WTC11 (cell line): ENCODE results near the gene ABLIM2. TPM values are rescaled to one million over a fixed set of nuclear protein-coding genes. Genes with fewer than 3 reads are reported as not detected.

ENCODE experiments used
- ATAC-seq: fragments of 200-7000 bp; cut with Tn5 transposase; 2 replicates; pipeline ENCODE4 v1.10.0; 2021; ENCODE audit warnings: mild to moderate bottlenecking, moderate library complexity
- CTCF ChIA-PET: fragments of 300-600 bp; sonication (Branson Sonifier 250); formaldehyde crosslinking; loops from one replicate; lab custom pipeline; 2021; ENCODE audit warnings: antibody characterized with exemption; lab: Charles Lee
- POLR2A ChIA-PET: fragments of 350-600 bp; sonication (Branson Sonifier 250); formaldehyde crosslinking; loops from one replicate; lab custom pipeline; 2021; ENCODE audit warnings: antibody characterized with exemption; lab: Charles Lee
- DNase-seq: peaks from one replicate; pipeline ENCODE4 v3.0.0; 2021; ENCODE audit warnings: low spot score
- H3K27ac Mint-ChIP-seq: 2 replicates; pipeline ENCODE4 v1.8.0; 2021; ENCODE audit warnings: mixed read lengths
- H3K27me3 Mint-ChIP-seq: 2 replicates; pipeline ENCODE4 v1.8.0; 2021; ENCODE audit warnings: low read depth, mild to moderate bottlenecking, moderate library complexity, mixed read lengths
- H3K36me3 Mint-ChIP-seq: 2 replicates; pipeline ENCODE4 v1.8.0; 2021; ENCODE audit warnings: mixed read lengths
- H3K4me1 Mint-ChIP-seq: 2 replicates; pipeline ENCODE4 v1.8.0; 2022; ENCODE audit warnings: mixed read lengths
- H3K4me3 Mint-ChIP-seq: 2 replicates; pipeline ENCODE4 v1.8.0; 2021; ENCODE audit warnings: mild to moderate bottlenecking, moderate library complexity, mixed read lengths
- H3K9me3 Mint-ChIP-seq: 2 replicates; pipeline ENCODE4 v1.8.0; 2021; ENCODE audit warnings: mixed read lengths
- ATF1 ChIP-seq: sonication (generic); formaldehyde crosslinking; IDR thresholded peaks from 2 replicates; pipeline ENCODE4 v1.8.1; 2023; ENCODE audit warnings: mild to moderate bottlenecking, moderate library complexity, missing genetic modification reagents
- ESRRA ChIP-seq: sonication (generic); formaldehyde crosslinking; IDR thresholded peaks from 2 replicates; pipeline ENCODE4 v1.8.1; 2022; ENCODE audit warnings: mild to moderate bottlenecking, missing genetic modification reagents, borderline replicate concordance
- GRHL2 ChIP-seq: fragments of 250-450 bp; sonication (Bioruptor Pico); IDR thresholded peaks from 2 replicates; pipeline ENCODE4 v1.8.0; 2022; ENCODE audit warnings: mild to moderate bottlenecking, moderate library complexity; ENCODE audit not compliant: insufficient replicate concordance, severe bottlenecking
- JAZF1 ChIP-seq: fragments of 250-450 bp; sonication (Bioruptor Pico); IDR thresholded peaks from 2 replicates; pipeline ENCODE4 v1.9.0; 2021; ENCODE audit warnings: moderate library complexity, mild to moderate bottlenecking, inconsistent platforms
- MYBL2 ChIP-seq: sonication (generic); formaldehyde crosslinking; IDR thresholded peaks from 2 replicates; pipeline ENCODE4 v1.8.1; 2023; ENCODE audit warnings: mild to moderate bottlenecking, moderate library complexity, missing genetic modification reagents
- NFATC4 ChIP-seq: fragments of 250-450 bp; sonication (Bioruptor Pico); IDR thresholded peaks from 2 replicates; pipeline ENCODE4 v1.9.0; 2021; ENCODE audit warnings: mild to moderate bottlenecking
- NFE2L1 ChIP-seq: sonication (generic); formaldehyde crosslinking; IDR thresholded peaks from 2 replicates; pipeline ENCODE4 v1.8.1; 2023; ENCODE audit warnings: missing genetic modification reagents
- TEAD4 ChIP-seq: sonication (generic); formaldehyde crosslinking; IDR thresholded peaks from 2 replicates; pipeline ENCODE4 v1.8.0; 2022; ENCODE audit warnings: mild to moderate bottlenecking, missing genetic modification reagents
- ZNF138 ChIP-seq: sonication (generic); formaldehyde crosslinking; conservative IDR thresholded peaks from 2 replicates; pipeline ENCODE4 v1.8.1; 2022; ENCODE audit warnings: mild to moderate bottlenecking, moderate library complexity, missing genetic modification reagents
- ZNF317 ChIP-seq: sonication (generic); formaldehyde crosslinking; IDR thresholded peaks from 2 replicates; pipeline ENCODE4 v1.8.1; 2023; ENCODE audit warnings: low read depth, mild to moderate bottlenecking, moderate library complexity, missing genetic modification reagents, borderline replicate concordance
- ZNF671 ChIP-seq: fragments of 250-450 bp; sonication (Bioruptor Pico); IDR thresholded peaks from 2 replicates; pipeline ENCODE4 v1.8.0; 2021; ENCODE audit warnings: mild to moderate bottlenecking
- total RNA-seq: library from RNA; stranded (reverse); gene quantifications from 3 replicates; pipeline ENCODE4 v1.2.3, GENCODE V29; 2021
- TF ChIP-seq, protein P1 (sequence below): sonication (generic); formaldehyde crosslinking; IDR thresholded peaks from 2 replicates; pipeline ENCODE4 v1.8.0; 2022; ENCODE audit warnings: missing genetic modification reagents
- TF ChIP-seq, protein P2 (sequence below): sonication (generic); formaldehyde crosslinking; IDR thresholded peaks from 2 replicates; pipeline ENCODE4 v1.8.0; 2022; ENCODE audit warnings: mild to moderate bottlenecking, missing genetic modification reagents
- TF ChIP-seq, protein P3 (sequence below): sonication (generic); formaldehyde crosslinking; IDR thresholded peaks from 2 replicates; pipeline ENCODE4 v1.8.1; 2023; ENCODE audit warnings: mild to moderate bottlenecking, moderate library complexity, missing genetic modification reagents
- TF ChIP-seq, protein P4 (sequence below): sonication (generic); formaldehyde crosslinking; IDR thresholded peaks from 2 replicates; pipeline ENCODE4 v1.8.1; 2022; ENCODE audit warnings: low read depth, missing genetic modification reagents, borderline replicate concordance
- TF ChIP-seq, protein P5 (sequence below): fragments of 250-450 bp; sonication (Bioruptor Pico); conservative IDR thresholded peaks from 2 replicates; pipeline ENCODE4 v1.9.0; 2021; ENCODE audit warnings: mild to moderate bottlenecking
- TF ChIP-seq, protein P6 (sequence below): sonication (generic); formaldehyde crosslinking; IDR thresholded peaks from 2 replicates; pipeline ENCODE4 v1.8.0; 2022; ENCODE audit warnings: mild to moderate bottlenecking, missing genetic modification reagents
- TF ChIP-seq, protein P7 (sequence below): sonication (generic); formaldehyde crosslinking; IDR thresholded peaks from 2 replicates; pipeline ENCODE4 v1.8.0; 2023; ENCODE audit warnings: missing genetic modification reagents
- TF ChIP-seq, protein P8 (sequence below): fragments of 250-450 bp; sonication (Bioruptor Pico); IDR thresholded peaks from 2 replicates; pipeline ENCODE4 v1.9.0; 2021; ENCODE audit warnings: mild to moderate bottlenecking, borderline replicate concordance

The ABLIM2 gene
- total RNA-seq, 1 experiment from 2014 or later = 2.6 TPM

DNA sequence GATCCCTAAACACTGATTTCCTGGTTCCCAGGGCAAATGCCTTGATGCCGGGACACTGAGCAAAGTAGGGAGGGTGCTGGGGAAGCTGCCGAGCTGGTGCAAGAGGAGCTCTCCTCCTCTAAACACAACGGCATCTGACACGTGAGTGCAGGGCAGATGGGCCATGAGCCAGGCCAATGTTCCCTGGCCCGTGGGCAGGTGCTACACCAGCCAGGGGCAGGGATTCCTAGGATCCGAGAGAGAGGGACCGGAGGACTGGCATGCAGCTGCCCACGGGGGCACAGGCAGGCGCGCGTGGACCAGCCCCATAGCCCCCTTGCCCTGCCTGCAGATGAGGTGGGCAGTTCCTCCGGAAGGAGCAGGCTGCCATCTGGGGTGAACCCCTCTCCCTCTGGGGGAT lies 152.1 kb downstream of the ABLIM2 start:
- Mint-ChIP-seq H3K4me1 (no peaks in the 10 kb centered on the region), H3K27ac (no peak overlapping the region), H3K4me3 (no peak overlapping the region), H3K36me3 (no peaks in the 10 kb centered on the region), H3K27me3 (no peaks in the 10 kb centered on the region), H3K9me3 (no peaks in the 10 kb centered on the region)
- no peak for ATAC-seq
- ChIA-PET POLR2A (no interaction called here), CTCF (interaction anchor here (1.1 kb wide), 2 partner anchors 10 to 245 kb away, joined by 3 to 5 read pairs; no protein-coding TSS in a partner anchor)
- DNase-seq = no peak
- TF ChIP-seq, protein P1, sequence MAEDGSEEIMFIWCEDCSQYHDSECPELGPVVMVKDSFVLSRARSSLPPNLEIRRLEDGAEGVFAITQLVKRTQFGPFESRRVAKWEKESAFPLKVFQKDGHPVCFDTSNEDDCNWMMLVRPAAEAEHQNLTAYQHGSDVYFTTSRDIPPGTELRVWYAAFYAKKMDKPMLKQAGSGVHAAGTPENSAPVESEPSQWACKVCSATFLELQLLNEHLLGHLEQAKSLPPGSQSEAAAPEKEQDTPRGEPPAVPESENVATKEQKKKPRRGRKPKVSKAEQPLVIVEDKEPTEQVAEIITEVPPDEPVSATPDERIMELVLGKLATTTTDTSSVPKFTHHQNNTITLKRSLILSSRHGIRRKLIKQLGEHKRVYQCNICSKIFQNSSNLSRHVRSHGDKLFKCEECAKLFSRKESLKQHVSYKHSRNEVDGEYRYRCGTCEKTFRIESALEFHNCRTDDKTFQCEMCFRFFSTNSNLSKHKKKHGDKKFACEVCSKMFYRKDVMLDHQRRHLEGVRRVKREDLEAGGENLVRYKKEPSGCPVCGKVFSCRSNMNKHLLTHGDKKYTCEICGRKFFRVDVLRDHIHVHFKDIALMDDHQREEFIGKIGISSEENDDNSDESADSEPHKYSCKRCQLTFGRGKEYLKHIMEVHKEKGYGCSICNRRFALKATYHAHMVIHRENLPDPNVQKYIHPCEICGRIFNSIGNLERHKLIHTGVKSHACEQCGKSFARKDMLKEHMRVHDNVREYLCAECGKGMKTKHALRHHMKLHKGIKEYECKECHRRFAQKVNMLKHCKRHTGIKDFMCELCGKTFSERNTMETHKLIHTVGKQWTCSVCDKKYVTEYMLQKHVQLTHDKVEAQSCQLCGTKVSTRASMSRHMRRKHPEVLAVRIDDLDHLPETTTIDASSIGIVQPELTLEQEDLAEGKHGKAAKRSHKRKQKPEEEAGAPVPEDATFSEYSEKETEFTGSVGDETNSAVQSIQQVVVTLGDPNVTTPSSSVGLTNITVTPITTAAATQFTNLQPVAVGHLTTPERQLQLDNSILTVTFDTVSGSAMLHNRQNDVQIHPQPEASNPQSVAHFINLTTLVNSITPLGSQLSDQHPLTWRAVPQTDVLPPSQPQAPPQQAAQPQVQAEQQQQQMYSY (CRISPR knock-in tag) = no peak
- TF ChIP-seq ZNF317 (no peak), NFATC4 (CRISPR knock-in tag) (no peak), ATF1 (no peak), ESRRA (CRISPR knock-in tag) (no peak), GRHL2 (no peak)

DNA sequence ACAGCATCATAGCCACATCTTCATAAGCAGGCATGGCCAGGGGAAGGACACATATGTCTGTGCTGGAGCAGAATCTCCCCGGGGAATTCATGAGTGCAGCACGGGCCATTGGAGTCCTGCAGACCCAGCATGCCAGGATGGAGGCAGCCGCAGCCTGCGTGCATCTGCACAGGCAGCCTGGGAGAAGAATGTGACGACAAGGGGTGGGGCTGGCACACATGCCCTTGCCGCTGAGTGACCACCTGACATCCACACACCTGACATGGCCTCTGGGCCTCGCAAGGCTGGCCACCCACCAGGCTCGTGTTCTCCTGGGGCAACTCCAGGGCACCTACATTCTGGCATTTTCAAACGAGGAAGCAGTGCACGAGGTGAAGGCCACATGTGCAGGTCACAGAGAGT lies 152.8 kb downstream of the ABLIM2 start:
- ChIA-PET POLR2A (no interaction called here), CTCF (no interaction called here)
- no peaks in the 10 kb centered on the region for H3K27me3 Mint-ChIP-seq
- H3K4me3 Mint-ChIP-seq = no peak overlapping the region
- no peaks in the 10 kb centered on the region for H3K9me3 Mint-ChIP-seq
- DNase-seq (no peak), ATAC-seq (no peak)
- no peak overlapping the region for H3K27ac Mint-ChIP-seq
- H3K36me3 Mint-ChIP-seq = no peaks in the 10 kb centered on the region
- no peaks in the 10 kb centered on the region for H3K4me1 Mint-ChIP-seq
- TF ChIP-seq JAZF1 (no peak), TEAD4 (CRISPR knock-in tag) (no peak), ZNF138 (CRISPR knock-in tag) (no peak), ZNF671 (CRISPR knock-in tag) (no peak), MYBL2 (CRISPR knock-in tag) (no peak), NFE2L1 (no peak)
- TF ChIP-seq, protein P2, sequence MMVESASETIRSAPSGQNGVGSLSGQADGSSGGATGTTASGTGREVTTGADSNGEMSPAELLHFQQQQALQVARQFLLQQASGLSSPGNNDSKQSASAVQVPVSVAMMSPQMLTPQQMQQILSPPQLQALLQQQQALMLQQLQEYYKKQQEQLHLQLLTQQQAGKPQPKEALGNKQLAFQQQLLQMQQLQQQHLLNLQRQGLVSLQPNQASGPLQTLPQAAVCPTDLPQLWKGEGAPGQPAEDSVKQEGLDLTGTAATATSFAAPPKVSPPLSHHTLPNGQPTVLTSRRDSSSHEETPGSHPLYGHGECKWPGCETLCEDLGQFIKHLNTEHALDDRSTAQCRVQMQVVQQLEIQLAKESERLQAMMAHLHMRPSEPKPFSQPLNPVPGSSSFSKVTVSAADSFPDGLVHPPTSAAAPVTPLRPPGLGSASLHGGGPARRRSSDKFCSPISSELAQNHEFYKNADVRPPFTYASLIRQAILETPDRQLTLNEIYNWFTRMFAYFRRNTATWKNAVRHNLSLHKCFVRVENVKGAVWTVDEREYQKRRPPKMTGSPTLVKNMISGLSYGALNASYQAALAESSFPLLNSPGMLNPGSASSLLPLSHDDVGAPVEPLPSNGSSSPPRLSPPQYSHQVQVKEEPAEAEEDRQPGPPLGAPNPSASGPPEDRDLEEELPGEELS (CRISPR knock-in tag) = no peak
- TF ChIP-seq, protein P3, sequence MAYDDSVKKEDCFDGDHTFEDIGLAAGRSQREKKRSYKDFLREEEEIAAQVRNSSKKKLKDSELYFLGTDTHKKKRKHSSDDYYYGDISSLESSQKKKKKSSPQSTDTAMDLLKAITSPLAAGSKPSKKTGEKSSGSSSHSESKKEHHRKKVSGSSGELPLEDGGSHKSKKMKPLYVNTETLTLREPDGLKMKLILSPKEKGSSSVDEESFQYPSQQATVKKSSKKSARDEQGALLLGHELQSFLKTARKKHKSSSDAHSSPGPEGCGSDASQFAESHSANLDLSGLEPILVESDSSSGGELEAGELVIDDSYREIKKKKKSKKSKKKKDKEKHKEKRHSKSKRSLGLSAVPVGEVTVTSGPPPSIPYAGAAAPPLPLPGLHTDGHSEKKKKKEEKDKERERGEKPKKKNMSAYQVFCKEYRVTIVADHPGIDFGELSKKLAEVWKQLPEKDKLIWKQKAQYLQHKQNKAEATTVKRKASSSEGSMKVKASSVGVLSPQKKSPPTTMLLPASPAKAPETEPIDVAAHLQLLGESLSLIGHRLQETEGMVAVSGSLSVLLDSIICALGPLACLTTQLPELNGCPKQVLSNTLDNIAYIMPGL (CRISPR knock-in tag) = no peak
- TF ChIP-seq, protein P4, sequence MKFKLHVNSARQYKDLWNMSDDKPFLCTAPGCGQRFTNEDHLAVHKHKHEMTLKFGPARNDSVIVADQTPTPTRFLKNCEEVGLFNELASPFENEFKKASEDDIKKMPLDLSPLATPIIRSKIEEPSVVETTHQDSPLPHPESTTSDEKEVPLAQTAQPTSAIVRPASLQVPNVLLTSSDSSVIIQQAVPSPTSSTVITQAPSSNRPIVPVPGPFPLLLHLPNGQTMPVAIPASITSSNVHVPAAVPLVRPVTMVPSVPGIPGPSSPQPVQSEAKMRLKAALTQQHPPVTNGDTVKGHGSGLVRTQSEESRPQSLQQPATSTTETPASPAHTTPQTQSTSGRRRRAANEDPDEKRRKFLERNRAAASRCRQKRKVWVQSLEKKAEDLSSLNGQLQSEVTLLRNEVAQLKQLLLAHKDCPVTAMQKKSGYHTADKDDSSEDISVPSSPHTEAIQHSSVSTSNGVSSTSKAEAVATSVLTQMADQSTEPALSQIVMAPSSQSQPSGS (CRISPR knock-in tag) = no peak
- TF ChIP-seq, protein P5, sequence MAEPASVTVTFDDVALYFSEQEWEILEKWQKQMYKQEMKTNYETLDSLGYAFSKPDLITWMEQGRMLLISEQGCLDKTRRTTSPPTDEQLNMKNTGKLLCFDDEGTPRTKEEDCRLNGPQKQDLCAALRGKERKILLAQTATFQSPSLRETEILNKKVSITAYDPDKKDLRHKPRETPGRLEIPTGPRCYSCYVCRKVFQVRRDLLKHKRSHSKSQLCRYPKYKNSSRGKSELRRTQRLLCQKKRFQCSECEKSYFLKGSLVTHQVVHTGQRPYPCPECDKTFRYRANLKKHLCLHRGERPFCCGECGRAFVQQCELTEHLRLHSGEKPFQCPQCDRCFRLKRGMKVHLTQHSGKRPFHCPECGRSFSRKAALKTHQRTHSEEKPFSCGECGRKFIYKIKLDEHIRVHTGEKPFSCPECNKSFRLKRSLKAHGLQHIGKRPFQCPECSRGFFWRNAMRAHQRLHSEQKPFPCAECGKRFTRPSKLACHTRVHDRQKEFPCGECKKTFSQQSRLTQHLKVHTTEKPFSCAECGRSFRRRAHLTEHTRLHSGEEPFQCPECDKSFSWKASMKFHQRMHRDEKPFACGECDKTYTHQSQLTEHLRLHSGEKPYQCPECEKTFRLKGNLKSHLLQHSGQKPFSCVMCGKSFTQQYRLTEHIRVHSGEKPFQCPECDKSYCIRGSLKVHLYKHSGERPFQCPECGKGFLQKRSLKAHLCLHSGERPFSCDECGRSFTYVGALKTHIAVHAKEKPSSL (CRISPR knock-in tag) = no peak
- TF ChIP-seq, protein P6, sequence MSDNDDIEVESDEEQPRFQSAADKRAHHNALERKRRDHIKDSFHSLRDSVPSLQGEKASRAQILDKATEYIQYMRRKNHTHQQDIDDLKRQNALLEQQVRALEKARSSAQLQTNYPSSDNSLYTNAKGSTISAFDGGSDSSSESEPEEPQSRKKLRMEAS (CRISPR knock-in tag) = no peak
- TF ChIP-seq, protein P7, sequence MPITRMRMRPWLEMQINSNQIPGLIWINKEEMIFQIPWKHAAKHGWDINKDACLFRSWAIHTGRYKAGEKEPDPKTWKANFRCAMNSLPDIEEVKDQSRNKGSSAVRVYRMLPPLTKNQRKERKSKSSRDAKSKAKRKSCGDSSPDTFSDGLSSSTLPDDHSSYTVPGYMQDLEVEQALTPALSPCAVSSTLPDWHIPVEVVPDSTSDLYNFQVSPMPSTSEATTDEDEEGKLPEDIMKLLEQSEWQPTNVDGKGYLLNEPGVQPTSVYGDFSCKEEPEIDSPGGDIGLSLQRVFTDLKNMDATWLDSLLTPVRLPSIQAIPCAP = no peak
- TF ChIP-seq, protein P8, sequence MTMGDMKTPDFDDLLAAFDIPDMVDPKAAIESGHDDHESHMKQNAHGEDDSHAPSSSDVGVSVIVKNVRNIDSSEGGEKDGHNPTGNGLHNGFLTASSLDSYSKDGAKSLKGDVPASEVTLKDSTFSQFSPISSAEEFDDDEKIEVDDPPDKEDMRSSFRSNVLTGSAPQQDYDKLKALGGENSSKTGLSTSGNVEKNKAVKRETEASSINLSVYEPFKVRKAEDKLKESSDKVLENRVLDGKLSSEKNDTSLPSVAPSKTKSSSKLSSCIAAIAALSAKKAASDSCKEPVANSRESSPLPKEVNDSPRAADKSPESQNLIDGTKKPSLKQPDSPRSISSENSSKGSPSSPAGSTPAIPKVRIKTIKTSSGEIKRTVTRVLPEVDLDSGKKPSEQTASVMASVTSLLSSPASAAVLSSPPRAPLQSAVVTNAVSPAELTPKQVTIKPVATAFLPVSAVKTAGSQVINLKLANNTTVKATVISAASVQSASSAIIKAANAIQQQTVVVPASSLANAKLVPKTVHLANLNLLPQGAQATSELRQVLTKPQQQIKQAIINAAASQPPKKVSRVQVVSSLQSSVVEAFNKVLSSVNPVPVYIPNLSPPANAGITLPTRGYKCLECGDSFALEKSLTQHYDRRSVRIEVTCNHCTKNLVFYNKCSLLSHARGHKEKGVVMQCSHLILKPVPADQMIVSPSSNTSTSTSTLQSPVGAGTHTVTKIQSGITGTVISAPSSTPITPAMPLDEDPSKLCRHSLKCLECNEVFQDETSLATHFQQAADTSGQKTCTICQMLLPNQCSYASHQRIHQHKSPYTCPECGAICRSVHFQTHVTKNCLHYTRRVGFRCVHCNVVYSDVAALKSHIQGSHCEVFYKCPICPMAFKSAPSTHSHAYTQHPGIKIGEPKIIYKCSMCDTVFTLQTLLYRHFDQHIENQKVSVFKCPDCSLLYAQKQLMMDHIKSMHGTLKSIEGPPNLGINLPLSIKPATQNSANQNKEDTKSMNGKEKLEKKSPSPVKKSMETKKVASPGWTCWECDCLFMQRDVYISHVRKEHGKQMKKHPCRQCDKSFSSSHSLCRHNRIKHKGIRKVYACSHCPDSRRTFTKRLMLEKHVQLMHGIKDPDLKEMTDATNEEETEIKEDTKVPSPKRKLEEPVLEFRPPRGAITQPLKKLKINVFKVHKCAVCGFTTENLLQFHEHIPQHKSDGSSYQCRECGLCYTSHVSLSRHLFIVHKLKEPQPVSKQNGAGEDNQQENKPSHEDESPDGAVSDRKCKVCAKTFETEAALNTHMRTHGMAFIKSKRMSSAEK (CRISPR knock-in tag) = no peak
